Pancreas (tissue), 10 donors: Measurements from ENCODE around the gene IL17RA. TPM values are rescaled to one million over a fixed set of nuclear protein-coding genes. Genes with fewer than 3 reads are reported as not detected.

Experiments used
- ATAC-seq, 4 donors: fragments of 200-7000 bp; cut with Tn5 transposase; one replicate each; pipeline versions ENCODE4 v1.8.0 to v1.9.1; 2020; ENCODE audit warnings: mild to moderate bottlenecking in 4 of 4, moderate library complexity in 4 of 4
- DNase-seq, 6 donors: peaks; one replicate each; pipeline ENCODE4 v3.0.0-alpha.2; 2020
- FAIRE-seq: peaks from 2 replicates; lab custom pipeline; 2012; peaks lifted over from hg19 to GRCh38; lab: Jason Lieb, UNC
- H3K27ac ChIP-seq, 4 donors: fragments of 200-600 bp; sonication (generic); 1 replicate in 3 of 4; 2 replicates in 1 of 4; pipeline versions ENCODE4 v1.5.0 to v1.8.0; 2020
- H3K27me3 ChIP-seq, 4 donors: fragments of 200-600 bp; one replicate each; pipeline ENCODE4 v1.8.0; 2021
- H3K36me3 ChIP-seq, 3 donors: fragments of 200-600 bp; sonication (generic) in 1 of 3; one replicate each; pipeline versions ENCODE4 v1.5.0 to v1.8.0; 2020 to 2021
- H3K4me1 ChIP-seq, 3 donors: fragments of 200-600 bp; one replicate each; pipeline ENCODE4 v1.8.0; 2021
- H3K4me3 ChIP-seq, 4 donors: fragments of 200-600 bp; sonication (generic) in 2 of 4; one replicate each; pipeline versions ENCODE4 v1.5.0 to v1.8.0; 2020 to 2021
- H3K9me3 ChIP-seq, 4 donors: fragments of 200-600 bp; one replicate each; pipeline ENCODE4 v1.8.0; 2021
- CTCF ChIP-seq, 4 donors: fragments of 200-600 bp; sonication (generic) in 3 of 4; IDR thresholded peaks; one replicate each; pipeline versions ENCODE4 v1.5.0 to v1.8.0; 2021; ENCODE audit warnings: antibody characterized with exemption in 4 of 4
- WGBS, 2 donors: extraction: QIAGEN DNeasy Blood & Tissue Kit; methylation state at CpG; one replicate each; pipeline ENCODE4 v1.1.7; 2013; 5-methylcytosine and 5-hydroxymethylcytosine counted together
- intact Hi-C, 3 donors: fragments of 100-400 bp; cut with DNase I; formaldehyde crosslinking; loops; one replicate each; pipeline versions ENCODE4 v1.11.1 to v1.14.2; 2022
- polyA plus RNA-seq, 2 donors: library from polyadenylated mRNA; stranded (reverse); fragments of 200-250 nt; gene quantifications; one replicate each; pipeline ENCODE4 v1.2.3, GENCODE V29; 2013
- total RNA-seq, 6 donors: library from RNA; stranded (reverse); fragmentation: NEBNext Ultra II Directional in 4 of 6; extraction: Animal tissue kit (Norgen Biotek cat#: 25700) in 4 of 6; gene quantifications; one replicate each; pipeline versions ENCODE4 v1.2.1 to v1.2.4, GENCODE V29; 2021 to 2023
- donor health status: healthy with polysubstance abuse.
- donor health status: DM: no; HTN: no; CAD: no; lungs with moderate emphysema.
- donor health status: DM: no; HTN: no; CAD: no.
- donor health status: control.
- donor health status: control.
- donor health status: Bipolar disorder and iron deficiency.
- donor health status: DM: yes; HTN: yes; CAD: no.
- donor health status: DM: no; HTN: no; CAD: no.
- donor health status: DM: no; HTN: no; CAD: no.
- donor health status: DM: yes; HTN: yes; CAD: no.

IL17RA gene
- total and polyA plus RNA-seq, 8 donors = 3.8 to 17.0 (median 8.1) TPM

GRCh38 chr22:17159504-17159951 lies 74.7 kb downstream of the IL17RA start:
- intact Hi-C loops = no loop called here
- Histone ChIP-seq H3K27ac (peak overlapping the region; percentile 76 to 89 (median 83)), H3K36me3 (no peaks in the 10 kb centered on the region), H3K4me3 (peak overlapping the region; percentile 54 to 90 (median 64)), H3K27me3 (no peaks in the 10 kb centered on the region), H3K4me1 (peaks cover 0 to 17% (median 8%) of the 10 kb centered on the region in 3 donors), H3K9me3 (no peaks in the 10 kb centered on the region)
- DNase-seq (peak in 4 of 6 donors; percentile 21 to 71 (median 50)), ATAC-seq (peak; percentile 35 to 68 (median 48)), FAIRE-seq (no peak)
- WGBS, 2 donors = 1 to 2% methylated on average over 35 of the region's 35 CpGs
- no peak for TF ChIP-seq CTCF (IDR thresholded peaks at IDR 0.05)

GRCh38 chr22:17161991-17162390 lies 77.2 kb downstream of the IL17RA start:
- ATAC-seq (no peak), DNase-seq (no peak), FAIRE-seq (no peak)
- intact Hi-C loops = loop anchor here in 2 of 3 donors (10.0 kb wide), 2 partner anchors 77 to 353 kb away; partner anchors contain the start of gene IL17RA (in 1 of the 2)
- no peak for TF ChIP-seq CTCF (IDR thresholded peaks at IDR 0.05)
- Histone ChIP-seq H3K27ac (no peak overlapping the region), H3K4me3 (no peak overlapping the region), H3K36me3 (no peaks in the 10 kb centered on the region), H3K27me3 (no peaks in the 10 kb centered on the region), H3K4me1 (peaks cover 0 to 17% (median 8%) of the 10 kb centered on the region in 3 donors), H3K9me3 (no peaks in the 10 kb centered on the region)
- 89 to 95% methylated on average over 3 of the region's 3 CpGs for WGBS, 2 donors

GRCh38 chr22:17162731-17163130 lies 77.9 kb downstream of the IL17RA start:
- Histone ChIP-seq H3K4me3 (no peak overlapping the region), H3K27ac (no peak overlapping the region), H3K4me1 (peaks cover 0 to 10% (median 4%) of the 10 kb centered on the region in 3 donors), H3K36me3 (no peaks in the 10 kb centered on the region), H3K27me3 (no peaks in the 10 kb centered on the region), H3K9me3 (no peaks in the 10 kb centered on the region)
- 77 to 78% methylated on average over 8 of the region's 8 CpGs for WGBS, 2 donors
- FAIRE-seq (no peak), ATAC-seq (no peak), DNase-seq (no peak)
- intact Hi-C loops = loop anchor here in 2 of 3 donors (10.0 kb wide), 2 partner anchors 78 to 352 kb away; partner anchors contain the start of gene IL17RA (in 1 of the 2)
- TF ChIP-seq CTCF (IDR thresholded peaks at IDR 0.05) = no peak

- no peak for TF ChIP-seq CTCF (IDR thresholded peaks at IDR 0.05)
- no peak for ATAC-seq
- FAIRE-seq = no peak
- intact Hi-C loops = loop anchor here in 2 of 3 donors (10.0 kb wide), 2 partner anchors 80 to 350 kb away; partner anchors contain the start of gene IL17RA (in 1 of the 2)
- Histone ChIP-seq H3K4me3 (no peak overlapping the region), H3K9me3 (no peaks in the 10 kb centered on the region), H3K4me1 (peaks cover 0 to 6% (median 0%) of the 10 kb centered on the region in 3 donors), H3K36me3 (no peaks in the 10 kb centered on the region), H3K27me3 (no peaks in the 10 kb centered on the region), H3K27ac (no peak overlapping the region)
- WGBS, 2 donors = 84 to 87% methylated on average over 3 of the region's 3 CpGs
- DNase-seq = no peak
Observed at GRCh38 chr22:17164392-17165024, 79.7 kb downstream of the IL17RA start.

Other genes starting within 250 kb of the IL17RA start
- not detected for gene GAB4, start 76.8 kb upstream of the IL17RA start, total RNA-seq
- not detected for gene GAB4, start 76.8 kb upstream of the IL17RA start, polyA plus RNA-seq
- under 1 TPM; 0.43 to 1.00 (median 0.60) TPM for gene TMEM121B, start 36.4 kb downstream of the IL17RA start, total RNA-seq
- under 1 TPM; 0.23 to 0.73 TPM for gene TMEM121B, start 36.4 kb downstream of the IL17RA start, polyA plus RNA-seq
- gene HDHD5, start 74.3 kb downstream of the IL17RA start, total RNA-seq = 10 to 100 TPM; 10.5 to 17.1 (median 16.8) TPM
- 10 to 100 TPM; 22.4 to 43.6 TPM for gene HDHD5, start 74.3 kb downstream of the IL17RA start, polyA plus RNA-seq
- 10 to 100 TPM in 2 of 6 donors, 1 to 10 TPM in 4; 1.5 to 23.8 (median 7.4) TPM for gene ADA2, start 134.4 kb downstream of the IL17RA start, total RNA-seq
- 10 to 100 TPM in 1 of 2 donors, 1 to 10 TPM in 1; 6.9 to 28.1 TPM for gene ADA2, start 134.4 kb downstream of the IL17RA start, polyA plus RNA-seq